VCaP (cell line): Measurements from ENCODE around the gene KLHL22.

Experiments used
- H3K27ac ChIP-seq: fragments of 450-650 bp; 2 replicates; pipeline ENCODE4 v1.5.1; 2017
- CTCF ChIP-seq: fragments of 450-650 bp; conservative IDR thresholded peaks from 2 replicates; pipeline ENCODE4 v1.5.1; 2017; ENCODE audit warnings: mild to moderate bottlenecking, moderate library complexity

Gene KLHL22

GRCh38 chr22:20522134-20523004 is 26.8 kb upstream of the KLHL22 start:
- H3K27ac ChIP-seq: peak overlapping the region; percentile 54; the same call in 1 of the 2 replicates
- no peak for TF ChIP-seq CTCF

GRCh38 chr22:20520093-20520511 is 24.5 kb upstream of the KLHL22 start:
- H3K27ac ChIP-seq: no peak overlapping the region

GRCh38 chr22:20519558-20519957 is 24.0 kb upstream of the KLHL22 start:
- H3K27ac ChIP-seq: no peak overlapping the region
- no peak for TF ChIP-seq CTCF

More at GRCh38 chr22:20520093-20520511, 24.5 kb upstream of the KLHL22 start:
- TF ChIP-seq CTCF: no peak

DNA sequence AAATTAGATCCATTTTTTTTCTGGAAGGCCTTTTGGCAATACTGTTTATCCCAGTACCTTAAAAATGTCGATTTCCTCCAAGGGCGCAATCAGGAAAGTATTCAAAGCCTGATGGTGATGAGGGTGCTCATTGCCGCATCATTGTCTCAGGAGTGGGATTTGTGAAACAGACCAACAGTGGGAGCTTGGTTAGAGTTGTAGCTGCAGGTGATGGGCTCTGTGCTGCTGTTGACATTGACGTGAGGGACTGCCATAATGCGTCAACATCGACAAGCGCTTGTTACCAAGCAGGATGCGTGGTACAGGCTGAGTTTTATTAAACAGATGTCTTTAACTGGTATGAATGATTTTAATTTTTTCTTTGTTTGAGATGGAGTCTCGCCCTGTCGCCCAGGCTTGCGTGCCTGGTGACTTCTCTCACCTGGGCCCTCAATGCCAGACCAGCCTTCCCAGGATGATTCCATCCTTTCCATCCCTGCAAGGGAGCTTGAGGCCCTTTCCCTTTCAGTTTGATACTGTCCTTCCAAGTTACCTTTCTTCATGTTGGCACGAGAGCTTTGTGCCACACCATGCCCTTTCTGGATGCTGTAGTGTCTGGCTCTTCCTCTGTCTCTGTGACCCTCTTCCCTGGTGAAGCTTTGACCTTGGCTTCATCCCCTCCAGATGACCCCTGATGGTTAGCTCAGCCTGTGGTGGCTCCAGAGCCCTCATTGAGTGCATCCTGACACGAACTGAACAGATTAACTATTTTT is 22.4 kb upstream of the KLHL22 start:
- no peak for TF ChIP-seq CTCF
- H3K27ac ChIP-seq: no peak overlapping the region

GRCh38 chr22:20517422-20517821 is 21.8 kb upstream of the KLHL22 start:
- no peak for TF ChIP-seq CTCF
- no peak overlapping the region for H3K27ac ChIP-seq

GRCh38 chr22:20516399-20516798 is 20.8 kb upstream of the KLHL22 start:
- no peak for TF ChIP-seq CTCF

DNA sequence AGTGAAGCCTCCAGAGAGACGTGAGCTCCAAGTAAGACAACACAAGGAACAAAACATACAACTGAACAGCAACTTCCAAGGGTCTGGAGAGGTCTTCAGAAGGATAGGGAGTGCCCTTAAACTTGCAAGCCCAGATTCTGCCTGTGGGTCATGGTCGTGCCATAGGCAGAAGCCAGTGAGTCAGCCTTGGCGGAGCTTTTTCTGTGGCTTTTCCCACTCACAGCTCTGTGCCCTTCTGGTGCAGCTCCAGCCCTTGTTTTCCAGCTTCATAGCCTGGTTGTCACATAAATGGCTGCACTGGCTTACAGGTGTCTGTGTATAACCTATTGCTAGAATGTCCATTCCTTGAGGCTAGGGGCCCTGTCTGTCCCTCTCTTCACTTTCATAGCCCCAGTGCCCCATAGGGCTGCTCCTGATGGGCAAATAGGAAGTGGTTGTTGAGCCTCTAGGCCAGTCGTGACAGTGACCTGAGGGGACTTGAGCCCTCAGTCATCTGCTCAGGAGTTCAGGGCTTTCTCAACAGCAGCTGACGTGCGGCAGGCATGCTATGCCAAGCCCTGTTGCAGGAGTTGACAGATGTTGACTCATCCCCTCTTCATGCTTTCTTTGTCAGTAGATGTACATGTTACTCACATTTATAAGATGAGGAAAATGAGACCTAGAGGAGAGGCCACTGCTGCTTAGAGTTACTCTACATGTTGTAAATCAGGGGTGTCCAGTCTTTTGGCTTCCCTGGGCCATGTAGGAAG is 19.2 kb upstream of the KLHL22 start:
- H3K27ac ChIP-seq: no peak overlapping the region
- no peak for TF ChIP-seq CTCF

More at GRCh38 chr22:20516399-20516798, 20.8 kb upstream of the KLHL22 start:
- H3K27ac ChIP-seq: no peak overlapping the region
